ENCODE data around the gene ATP1A3. TPM values are rescaled to one million over a fixed set of nuclear protein-coding genes. Genes with fewer than 3 reads are reported as not detected.

ATP1A3 gene
- polyA plus RNA-seq, 1 donor from 2014 or later = 36.2 TPM

- H3K4me3 ChIP-seq (ENCODE audit: low read length) = no peak overlapping the region
- H3K9ac ChIP-seq (ENCODE audit: low read length) = no peak overlapping the region
- no peaks in the 10 kb centered on the region for H3K9me3 ChIP-seq (ENCODE audit: low read length)
- H3K9me2 ChIP-seq (ENCODE audit: insufficient read depth, low read length) = no peaks in the 10 kb centered on the region
- H3K4me2 ChIP-seq (ENCODE audit: low read length) = no peak overlapping the region
- TF ChIP-seq TAF1 (IDR thresholded peaks at IDR 0.05; ENCODE audit: low read depth) (no peak), CTCF (IDR thresholded peaks at IDR 0.05; ENCODE audit: poor library complexity, severe bottlenecking) (no peak), SMC3 (conservative IDR thresholded peaks at IDR 0.05; ENCODE audit: poor library complexity) (no peak), MXI1 (conservative IDR thresholded peaks at IDR 0.05; ENCODE audit: poor library complexity, severe bottlenecking) (no peak), EP300 (conservative IDR thresholded peaks at IDR 0.05; ENCODE audit: poor library complexity, severe bottlenecking) (no peak), RAD21 (conservative IDR thresholded peaks at IDR 0.05) (no peak), POLR2AphosphoS5 (IDR thresholded peaks at IDR 0.05) (no peak), EZH2 (IDR thresholded peaks at IDR 0.05; ENCODE audit: borderline replicate concordance, insufficient read depth, low read length, poor library complexity, severe bottlenecking) (no peak), REST (IDR thresholded peaks at IDR 0.05; ENCODE audit: borderline replicate concordance) (no peak)
- H3K27ac ChIP-seq (ENCODE audit: low read length) = no peak overlapping the region
- H3F3A ChIP-seq (ENCODE audit: insufficient read depth, low read length, poor library complexity, severe bottlenecking) = no peaks in the 10 kb centered on the region
- H3K36me3 ChIP-seq (ENCODE audit: insufficient read depth, low read length) = no peaks in the 10 kb centered on the region
- H2AFZ ChIP-seq (ENCODE audit: low read depth, low read length) = no peak overlapping the region
- H4K20me1 ChIP-seq (ENCODE audit: insufficient read depth) = no peaks in the 10 kb centered on the region
- H3K27me3 ChIP-seq (ENCODE audit: insufficient read depth, low read depth, low read length) = peaks cover 62% of the 10 kb centered on the region
- H3K79me2 ChIP-seq (replicated peaks; ENCODE audit: insufficient read depth, low read length) = no peaks in the 10 kb centered on the region
Observed at GRCh38 chr19:41937525-41938468, 56.2 kb downstream of the ATP1A3 start.

GRCh38 chr19:41936961-41937360, 57.1 kb downstream of the ATP1A3 start:
- no peaks in the 10 kb centered on the region for H3K36me3 ChIP-seq (ENCODE audit: insufficient read depth, low read length)
- peaks cover 70% of the 10 kb centered on the region for H3K27me3 ChIP-seq (ENCODE audit: insufficient read depth, low read depth, low read length)
- H3K9ac ChIP-seq (ENCODE audit: low read length) = no peak overlapping the region
- no peaks in the 10 kb centered on the region for H3F3A ChIP-seq (ENCODE audit: insufficient read depth, low read length, poor library complexity, severe bottlenecking)
- no peak overlapping the region for H3K4me2 ChIP-seq (ENCODE audit: low read length)
- TF ChIP-seq EZH2 (IDR thresholded peaks at IDR 0.05; ENCODE audit: borderline replicate concordance, insufficient read depth, low read length, poor library complexity, severe bottlenecking) (no peak), EP300 (conservative IDR thresholded peaks at IDR 0.05; ENCODE audit: poor library complexity, severe bottlenecking) (no peak), RAD21 (conservative IDR thresholded peaks at IDR 0.05) (no peak), CTCF (IDR thresholded peaks at IDR 0.05; ENCODE audit: poor library complexity, severe bottlenecking) (no peak), TAF1 (IDR thresholded peaks at IDR 0.05; ENCODE audit: low read depth) (no peak), POLR2AphosphoS5 (IDR thresholded peaks at IDR 0.05) (no peak), MXI1 (conservative IDR thresholded peaks at IDR 0.05; ENCODE audit: poor library complexity, severe bottlenecking) (no peak), REST (IDR thresholded peaks at IDR 0.05; ENCODE audit: borderline replicate concordance) (no peak), SMC3 (conservative IDR thresholded peaks at IDR 0.05; ENCODE audit: poor library complexity) (no peak)
- H3K27ac ChIP-seq (ENCODE audit: low read length) = no peak overlapping the region
- H3K4me3 ChIP-seq (ENCODE audit: low read length) = no peak overlapping the region
- no peaks in the 10 kb centered on the region for H3K9me2 ChIP-seq (ENCODE audit: insufficient read depth, low read length)
- no peaks in the 10 kb centered on the region for H3K79me2 ChIP-seq (replicated peaks; ENCODE audit: insufficient read depth, low read length)
- no peaks in the 10 kb centered on the region for H3K9me3 ChIP-seq (ENCODE audit: low read length)
- no peak overlapping the region for H2AFZ ChIP-seq (ENCODE audit: low read depth, low read length)
- no peaks in the 10 kb centered on the region for H4K20me1 ChIP-seq (ENCODE audit: insufficient read depth)
